ENCODE data around the gene ZNF474. TPM values are rescaled to one million over a fixed set of nuclear protein-coding genes. Genes with fewer than 3 reads are reported as not detected.
A peak's percentile ranks its signal among the peaks of the same experiment; 100 is the strongest.

The ZNF474 gene
- total RNA-seq, 1 experiment from 2014 or later: not detected

DNA sequence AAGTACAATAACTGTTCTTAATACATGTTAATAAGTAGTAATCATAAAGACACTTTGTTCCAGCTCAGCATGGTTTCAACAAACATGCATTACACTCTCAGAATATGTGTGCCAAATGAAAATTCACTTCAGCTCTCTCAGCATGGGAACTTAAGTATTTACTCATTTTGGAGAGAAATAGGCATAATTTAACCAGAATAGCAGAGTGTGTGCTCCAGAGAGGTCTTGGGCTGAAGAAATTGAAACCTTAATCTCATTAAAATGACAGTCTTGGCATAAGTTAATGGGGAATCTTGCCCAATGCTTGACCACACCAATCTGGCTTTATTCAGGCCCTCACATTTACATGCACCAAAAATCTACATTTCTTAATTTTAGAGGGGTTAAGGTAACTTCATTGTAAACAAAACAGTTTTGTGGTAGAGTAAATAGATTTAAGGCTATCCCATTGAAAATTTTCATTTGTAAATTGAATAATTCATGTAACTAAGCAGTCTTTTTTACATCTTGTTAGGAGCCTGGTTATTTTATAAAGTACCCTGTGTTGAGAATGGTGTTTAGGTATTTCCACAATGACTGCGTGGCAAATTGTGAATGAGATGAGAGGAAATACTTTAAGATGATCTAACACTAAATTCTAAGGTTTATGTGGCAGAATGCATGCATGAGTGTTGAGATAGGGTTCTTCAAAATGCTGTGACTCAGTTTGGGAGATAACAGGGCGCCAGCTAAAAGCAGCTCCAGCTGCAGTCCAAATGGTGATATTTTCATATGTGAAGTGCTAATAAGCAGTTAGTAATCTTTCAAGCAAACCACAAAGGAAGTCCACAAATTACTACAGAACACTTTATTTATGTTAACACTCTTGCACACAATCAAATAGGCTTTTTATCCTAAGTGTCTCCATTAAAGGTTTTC is 40.0 kb upstream of the ZNF474 start:
- ChIA-PET CTCF (interaction anchor here (1.9 kb wide), 1 partner anchor 13 kb away, joined by 11 read pairs; no protein-coding TSS in a partner anchor), POLR2A (no interaction called here)
- H3K36me3 Mint-ChIP-seq: no peaks in the 10 kb centered on the region
- DNase-seq (ENCODE audit: low spot score) (no peak), ATAC-seq (no peak)
- H3K4me1 Mint-ChIP-seq: peaks cover 12% of the 10 kb centered on the region
- H3K27ac Mint-ChIP-seq: no peak overlapping the region
- TF ChIP-seq, protein P1, sequence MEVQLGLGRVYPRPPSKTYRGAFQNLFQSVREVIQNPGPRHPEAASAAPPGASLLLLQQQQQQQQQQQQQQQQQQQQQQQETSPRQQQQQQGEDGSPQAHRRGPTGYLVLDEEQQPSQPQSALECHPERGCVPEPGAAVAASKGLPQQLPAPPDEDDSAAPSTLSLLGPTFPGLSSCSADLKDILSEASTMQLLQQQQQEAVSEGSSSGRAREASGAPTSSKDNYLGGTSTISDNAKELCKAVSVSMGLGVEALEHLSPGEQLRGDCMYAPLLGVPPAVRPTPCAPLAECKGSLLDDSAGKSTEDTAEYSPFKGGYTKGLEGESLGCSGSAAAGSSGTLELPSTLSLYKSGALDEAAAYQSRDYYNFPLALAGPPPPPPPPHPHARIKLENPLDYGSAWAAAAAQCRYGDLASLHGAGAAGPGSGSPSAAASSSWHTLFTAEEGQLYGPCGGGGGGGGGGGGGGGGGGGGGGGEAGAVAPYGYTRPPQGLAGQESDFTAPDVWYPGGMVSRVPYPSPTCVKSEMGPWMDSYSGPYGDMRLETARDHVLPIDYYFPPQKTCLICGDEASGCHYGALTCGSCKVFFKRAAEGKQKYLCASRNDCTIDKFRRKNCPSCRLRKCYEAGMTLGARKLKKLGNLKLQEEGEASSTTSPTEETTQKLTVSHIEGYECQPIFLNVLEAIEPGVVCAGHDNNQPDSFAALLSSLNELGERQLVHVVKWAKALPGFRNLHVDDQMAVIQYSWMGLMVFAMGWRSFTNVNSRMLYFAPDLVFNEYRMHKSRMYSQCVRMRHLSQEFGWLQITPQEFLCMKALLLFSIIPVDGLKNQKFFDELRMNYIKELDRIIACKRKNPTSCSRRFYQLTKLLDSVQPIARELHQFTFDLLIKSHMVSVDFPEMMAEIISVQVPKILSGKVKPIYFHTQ (CRISPR knock-in tag; IDR thresholded peaks at IDR 0.05): no peak
- no peak for TF ChIP-seq FOXK1 (CRISPR knock-in tag; IDR thresholded peaks at IDR 0.05)
- TF ChIP-seq, protein P2, sequence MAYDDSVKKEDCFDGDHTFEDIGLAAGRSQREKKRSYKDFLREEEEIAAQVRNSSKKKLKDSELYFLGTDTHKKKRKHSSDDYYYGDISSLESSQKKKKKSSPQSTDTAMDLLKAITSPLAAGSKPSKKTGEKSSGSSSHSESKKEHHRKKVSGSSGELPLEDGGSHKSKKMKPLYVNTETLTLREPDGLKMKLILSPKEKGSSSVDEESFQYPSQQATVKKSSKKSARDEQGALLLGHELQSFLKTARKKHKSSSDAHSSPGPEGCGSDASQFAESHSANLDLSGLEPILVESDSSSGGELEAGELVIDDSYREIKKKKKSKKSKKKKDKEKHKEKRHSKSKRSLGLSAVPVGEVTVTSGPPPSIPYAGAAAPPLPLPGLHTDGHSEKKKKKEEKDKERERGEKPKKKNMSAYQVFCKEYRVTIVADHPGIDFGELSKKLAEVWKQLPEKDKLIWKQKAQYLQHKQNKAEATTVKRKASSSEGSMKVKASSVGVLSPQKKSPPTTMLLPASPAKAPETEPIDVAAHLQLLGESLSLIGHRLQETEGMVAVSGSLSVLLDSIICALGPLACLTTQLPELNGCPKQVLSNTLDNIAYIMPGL (CRISPR knock-in tag; IDR thresholded peaks at IDR 0.05): no peak
- no peak for TF ChIP-seq GRHL2 (CRISPR knock-in tag; IDR thresholded peaks at IDR 0.05; ENCODE audit: insufficient replicate concordance, severe bottlenecking)
- no peak for TF ChIP-seq CREM (CRISPR knock-in tag; IDR thresholded peaks at IDR 0.05)
- H3K4me3 Mint-ChIP-seq: no peak overlapping the region
- H3K9me3 Mint-ChIP-seq: no peaks in the 10 kb centered on the region
- no peaks in the 10 kb centered on the region; the same call in 1 of the 2 replicates for H3K27me3 Mint-ChIP-seq (ENCODE audit: low read depth)

DNA sequence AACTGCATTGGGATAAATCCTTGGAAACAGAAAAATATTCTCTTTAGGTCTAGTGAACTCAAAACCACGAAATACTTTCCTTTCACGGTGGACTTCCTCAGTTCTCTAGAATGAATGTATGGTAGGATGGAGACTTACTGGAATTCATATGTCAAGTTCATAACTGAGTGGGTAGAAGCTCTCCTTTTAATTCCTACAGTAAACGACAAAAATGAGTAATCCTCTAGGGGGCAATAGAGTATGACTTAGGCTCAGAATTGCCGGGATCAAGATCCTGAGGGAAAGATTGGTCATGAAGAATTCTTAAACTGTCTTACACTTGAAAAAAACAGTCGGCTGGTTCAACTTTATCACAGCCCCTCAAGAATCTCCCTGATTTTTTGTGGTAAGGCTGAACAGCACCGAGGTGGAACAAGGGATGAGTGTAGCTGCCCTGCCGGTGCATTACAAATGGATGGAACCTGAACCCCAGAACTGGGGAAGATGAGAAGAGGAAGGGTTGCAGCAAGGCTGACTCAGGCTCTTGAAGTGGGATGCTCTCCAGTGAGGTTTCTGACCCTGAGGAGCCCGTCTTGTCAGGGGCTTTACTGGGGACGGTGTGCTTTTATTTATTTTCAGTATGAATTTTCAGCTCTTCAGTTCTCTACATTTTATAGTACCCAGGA is 37.3 kb upstream of the ZNF474 start:
- ChIA-PET CTCF (interaction anchor here (0.6 to 4.4 kb wide), 20 partner anchors 10 to 379 kb away, joined by 3 to 36 read pairs (median 4); partner anchors contain the start of gene LOX), POLR2A (no interaction called here)
- H3K36me3 Mint-ChIP-seq: no peaks in the 10 kb centered on the region
- H3K9me3 Mint-ChIP-seq: no peaks in the 10 kb centered on the region
- TF ChIP-seq ZNF219 (CRISPR knock-in tag; IDR thresholded peaks at IDR 0.05; ENCODE audit: borderline replicate concordance): no peak
- no peak for TF ChIP-seq TEAD4 (CRISPR knock-in tag; IDR thresholded peaks at IDR 0.05)
- TF ChIP-seq, protein P3, sequence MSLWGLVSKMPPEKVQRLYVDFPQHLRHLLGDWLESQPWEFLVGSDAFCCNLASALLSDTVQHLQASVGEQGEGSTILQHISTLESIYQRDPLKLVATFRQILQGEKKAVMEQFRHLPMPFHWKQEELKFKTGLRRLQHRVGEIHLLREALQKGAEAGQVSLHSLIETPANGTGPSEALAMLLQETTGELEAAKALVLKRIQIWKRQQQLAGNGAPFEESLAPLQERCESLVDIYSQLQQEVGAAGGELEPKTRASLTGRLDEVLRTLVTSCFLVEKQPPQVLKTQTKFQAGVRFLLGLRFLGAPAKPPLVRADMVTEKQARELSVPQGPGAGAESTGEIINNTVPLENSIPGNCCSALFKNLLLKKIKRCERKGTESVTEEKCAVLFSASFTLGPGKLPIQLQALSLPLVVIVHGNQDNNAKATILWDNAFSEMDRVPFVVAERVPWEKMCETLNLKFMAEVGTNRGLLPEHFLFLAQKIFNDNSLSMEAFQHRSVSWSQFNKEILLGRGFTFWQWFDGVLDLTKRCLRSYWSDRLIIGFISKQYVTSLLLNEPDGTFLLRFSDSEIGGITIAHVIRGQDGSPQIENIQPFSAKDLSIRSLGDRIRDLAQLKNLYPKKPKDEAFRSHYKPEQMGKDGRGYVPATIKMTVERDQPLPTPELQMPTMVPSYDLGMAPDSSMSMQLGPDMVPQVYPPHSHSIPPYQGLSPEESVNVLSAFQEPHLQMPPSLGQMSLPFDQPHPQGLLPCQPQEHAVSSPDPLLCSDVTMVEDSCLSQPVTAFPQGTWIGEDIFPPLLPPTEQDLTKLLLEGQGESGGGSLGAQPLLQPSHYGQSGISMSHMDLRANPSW (CRISPR knock-in tag; conservative IDR thresholded peaks at IDR 0.05; ENCODE audit: low read depth): no peak
- TF ChIP-seq, protein P4, sequence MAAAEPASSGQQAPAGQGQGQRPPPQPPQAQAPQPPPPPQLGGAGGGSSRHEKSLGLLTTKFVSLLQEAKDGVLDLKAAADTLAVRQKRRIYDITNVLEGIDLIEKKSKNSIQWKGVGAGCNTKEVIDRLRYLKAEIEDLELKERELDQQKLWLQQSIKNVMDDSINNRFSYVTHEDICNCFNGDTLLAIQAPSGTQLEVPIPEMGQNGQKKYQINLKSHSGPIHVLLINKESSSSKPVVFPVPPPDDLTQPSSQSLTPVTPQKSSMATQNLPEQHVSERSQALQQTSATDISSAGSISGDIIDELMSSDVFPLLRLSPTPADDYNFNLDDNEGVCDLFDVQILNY (CRISPR knock-in tag; IDR thresholded peaks at IDR 0.05): no peak
- TF ChIP-seq, protein P5, sequence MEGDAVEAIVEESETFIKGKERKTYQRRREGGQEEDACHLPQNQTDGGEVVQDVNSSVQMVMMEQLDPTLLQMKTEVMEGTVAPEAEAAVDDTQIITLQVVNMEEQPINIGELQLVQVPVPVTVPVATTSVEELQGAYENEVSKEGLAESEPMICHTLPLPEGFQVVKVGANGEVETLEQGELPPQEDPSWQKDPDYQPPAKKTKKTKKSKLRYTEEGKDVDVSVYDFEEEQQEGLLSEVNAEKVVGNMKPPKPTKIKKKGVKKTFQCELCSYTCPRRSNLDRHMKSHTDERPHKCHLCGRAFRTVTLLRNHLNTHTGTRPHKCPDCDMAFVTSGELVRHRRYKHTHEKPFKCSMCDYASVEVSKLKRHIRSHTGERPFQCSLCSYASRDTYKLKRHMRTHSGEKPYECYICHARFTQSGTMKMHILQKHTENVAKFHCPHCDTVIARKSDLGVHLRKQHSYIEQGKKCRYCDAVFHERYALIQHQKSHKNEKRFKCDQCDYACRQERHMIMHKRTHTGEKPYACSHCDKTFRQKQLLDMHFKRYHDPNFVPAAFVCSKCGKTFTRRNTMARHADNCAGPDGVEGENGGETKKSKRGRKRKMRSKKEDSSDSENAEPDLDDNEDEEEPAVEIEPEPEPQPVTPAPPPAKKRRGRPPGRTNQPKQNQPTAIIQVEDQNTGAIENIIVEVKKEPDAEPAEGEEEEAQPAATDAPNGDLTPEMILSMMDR (IDR thresholded peaks at IDR 0.05): peak; percentile 30; the same call in 1 of the 2 replicates
- TF ChIP-seq JUN (CRISPR knock-in tag; IDR thresholded peaks at IDR 0.05): no peak
- H3K27me3 Mint-ChIP-seq (ENCODE audit: low read depth): no peaks in the 10 kb centered on the region
- ATAC-seq (peak; percentile 76), DNase-seq (ENCODE audit: low spot score) (no peak)
- no peak overlapping the region for H3K27ac Mint-ChIP-seq
- H3K4me1 Mint-ChIP-seq: peaks cover 12% of the 10 kb centered on the region
- no peak overlapping the region for H3K4me3 Mint-ChIP-seq

Data from WTC11 (cell line).